ENCODE measurements around the gene CGB3. TPM values are rescaled to one million over a fixed set of nuclear protein-coding genes. Genes with fewer than 3 reads are reported as not detected.
"Not testable (repeated sequence)": the region's sequence is repeated elsewhere in the genome, so short reads cannot be mapped to it uniquely, and the experiment has no call there.

CGB3 gene
- total RNA-seq, result not detected in 2 replicates
- polyA plus RNA-seq, result 0.26 TPM in 1 of 2 replicates, not detected in the other

DNA sequence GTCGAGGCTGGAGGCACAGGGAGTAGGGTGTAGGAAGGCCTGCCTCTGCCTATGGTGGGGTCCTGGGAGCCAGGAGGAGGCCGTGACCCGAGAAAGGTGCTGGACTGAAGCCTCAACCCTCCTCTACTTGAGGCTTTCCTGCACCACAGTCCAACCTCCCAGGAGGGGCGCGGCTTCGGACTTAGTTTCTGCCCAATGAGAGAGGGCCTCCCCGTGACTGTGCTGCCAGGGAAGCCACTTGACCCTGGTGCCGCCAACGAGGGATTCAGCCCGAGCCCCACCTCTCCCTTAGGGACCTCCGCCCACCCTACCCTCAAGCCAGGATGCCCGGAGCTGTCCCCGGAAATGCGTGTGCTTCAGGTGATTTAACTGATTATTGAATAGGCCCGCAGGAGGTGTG is at the start of gene CGB3:
Gene CGB3, minus strand, starts transcription at position 101 of the 400 bp plus-strand sequence. CDS start 362 bp downstream, outside the sequence.
- H3K36me3 ChIP-seq, result not testable (repeated sequence)

GRCh38 chr19:49071860-49072547 is 47.9 kb upstream of the CGB3 start:
- H3K27me3 ChIP-seq, result no peaks in the 10 kb centered on the region
- no peaks in the 10 kb centered on the region for H3K9me3 ChIP-seq (ENCODE audit: low read depth)
- peak in 1 of 2 donors; percentile 66 for DNase-seq (ENCODE audit: low read depth in 1 of 2, low spot score in 1 of 2)
- TF ChIP-seq CTCF (IDR thresholded peaks at IDR 0.05; ENCODE audit: low read depth, low read length), result no peak
- peak overlapping the region; percentile 8 for H3K4me3 ChIP-seq
- H3K27ac ChIP-seq, result no peak overlapping the region
- H3K4me1 ChIP-seq (ENCODE audit: low read depth), result peaks cover 16% of the 10 kb centered on the region
- no peaks in the 10 kb centered on the region for H3K36me3 ChIP-seq

More for the DNA sequence above, at the start of gene CGB3:
- not testable (repeated sequence) for H3K4me3 ChIP-seq; H3K27ac ChIP-seq; DNase-seq (ENCODE audit: low read depth in 1 of 2, low spot score in 1 of 2); H3K9me3 ChIP-seq (ENCODE audit: low read depth); H3K27me3 ChIP-seq; H3K4me1 ChIP-seq (ENCODE audit: low read depth)

DNA sequence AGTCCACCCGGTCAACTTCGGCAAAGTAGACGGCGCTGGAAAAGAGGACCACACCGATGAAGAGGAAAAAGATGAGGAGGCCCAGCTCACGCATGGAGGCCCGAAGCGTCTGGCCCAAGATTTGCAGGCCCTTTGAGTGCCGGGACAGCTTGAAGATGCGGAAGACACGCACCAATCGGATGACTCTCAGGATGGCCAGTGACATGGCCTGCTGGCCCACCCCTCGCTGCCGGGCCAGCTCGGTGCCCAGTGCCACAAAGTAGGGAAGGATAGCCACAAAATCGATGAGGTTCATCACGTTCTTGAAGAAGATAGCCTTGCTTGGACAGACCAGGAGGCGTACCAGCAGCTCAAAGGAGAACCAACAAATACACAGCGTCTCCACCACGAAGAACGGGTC is 46.3 kb upstream of the CGB3 start:
- Histone ChIP-seq H3K9me3 (ENCODE audit: low read depth) (no peaks in the 10 kb centered on the region), H3K27me3 (no peaks in the 10 kb centered on the region), H3K36me3 (no peaks in the 10 kb centered on the region), H3K4me1 (ENCODE audit: low read depth) (peaks cover 32% of the 10 kb centered on the region), H3K27ac (no peak overlapping the region), H3K4me3 (no peak overlapping the region)
- DNase-seq (ENCODE audit: low read depth in 1 of 2, low spot score in 1 of 2), result no peak
- no peak for TF ChIP-seq CTCF (IDR thresholded peaks at IDR 0.05; ENCODE audit: low read depth, low read length)

DNA sequence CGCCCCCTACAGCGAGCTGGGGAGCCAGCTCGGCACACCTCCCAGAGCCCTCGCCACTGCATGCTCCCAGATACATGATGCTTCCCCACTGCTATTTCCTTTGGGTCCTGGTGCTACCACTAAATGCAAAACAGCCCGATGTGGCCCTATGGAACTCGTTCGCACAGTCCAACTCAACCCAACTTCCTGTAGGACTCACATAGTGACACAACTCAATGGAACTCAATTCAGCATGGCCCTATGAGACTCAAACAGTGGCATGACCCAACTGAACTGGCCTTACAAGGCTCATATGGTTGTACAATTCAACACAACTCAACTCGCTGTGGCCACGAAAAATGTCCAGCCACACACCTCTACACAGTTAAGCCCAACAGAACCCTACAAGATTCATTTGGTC is 44.9 kb upstream of the CGB3 start:
- TF ChIP-seq CTCF (IDR thresholded peaks at IDR 0.05; ENCODE audit: low read depth, low read length), result no peak
- Histone ChIP-seq H3K4me3 (no peak overlapping the region), H3K27me3 (no peaks in the 10 kb centered on the region), H3K9me3 (ENCODE audit: low read depth) (no peaks in the 10 kb centered on the region), H3K4me1 (ENCODE audit: low read depth) (peaks cover 44% of the 10 kb centered on the region), H3K36me3 (no peaks in the 10 kb centered on the region), H3K27ac (no peak overlapping the region)
- DNase-seq (ENCODE audit: low read depth in 1 of 2, low spot score in 1 of 2), result no peak

- TF ChIP-seq CTCF (IDR thresholded peaks at IDR 0.05; ENCODE audit: low read depth, low read length), result no peak
- H3K4me3 ChIP-seq, result no peak overlapping the region
- H3K27me3 ChIP-seq, result no peaks in the 10 kb centered on the region
- peak overlapping the region; percentile 93 for H3K27ac ChIP-seq
- no peaks in the 10 kb centered on the region for H3K9me3 ChIP-seq (ENCODE audit: low read depth)
- H3K36me3 ChIP-seq, result no peaks in the 10 kb centered on the region
- DNase-seq (ENCODE audit: low read depth in 1 of 2, low spot score in 1 of 2), result peak in 1 of 2 donors; percentile 40
- peaks cover 45% of the 10 kb centered on the region for H3K4me1 ChIP-seq (ENCODE audit: low read depth)
Measured at GRCh38 chr19:49067554-49067953, 43.4 kb upstream of the CGB3 start.

- peak in 1 of 2 donors; percentile 54 for DNase-seq (ENCODE audit: low read depth in 1 of 2, low spot score in 1 of 2)
- H3K36me3 ChIP-seq, result no peaks in the 10 kb centered on the region
- H3K27me3 ChIP-seq, result no peaks in the 10 kb centered on the region
- H3K27ac ChIP-seq, result peak overlapping the region; percentile 93
- H3K4me3 ChIP-seq, result no peak overlapping the region
- peaks cover 45% of the 10 kb centered on the region for H3K4me1 ChIP-seq (ENCODE audit: low read depth)
- no peak for TF ChIP-seq CTCF (IDR thresholded peaks at IDR 0.05; ENCODE audit: low read depth, low read length)
- no peaks in the 10 kb centered on the region for H3K9me3 ChIP-seq (ENCODE audit: low read depth)
Measured at GRCh38 chr19:49065905-49066512, 41.9 kb upstream of the CGB3 start.
